ENCODE measurements around the gene MGST2.

DNA sequence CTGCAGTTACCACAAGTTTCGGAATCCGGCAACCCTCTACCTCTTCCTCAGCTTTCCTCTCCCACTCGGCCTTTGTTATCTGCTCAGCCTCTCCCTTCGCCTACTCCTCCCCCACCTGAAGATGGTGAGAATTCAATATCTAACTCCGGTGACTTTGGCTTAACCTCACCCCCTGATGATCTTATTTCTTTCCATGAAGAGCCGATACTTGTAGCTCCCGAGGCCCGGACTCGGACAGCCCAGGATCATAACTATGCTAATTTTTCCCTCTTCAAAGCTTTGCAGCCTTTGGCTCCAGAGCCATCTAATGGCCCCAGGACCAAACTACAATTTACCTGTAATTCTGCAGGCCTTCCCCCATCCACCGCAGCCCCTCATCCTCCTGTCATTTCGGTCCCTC is 32.0 kb upstream of the MGST2 start:
- TF ChIP-seq, protein P1, sequence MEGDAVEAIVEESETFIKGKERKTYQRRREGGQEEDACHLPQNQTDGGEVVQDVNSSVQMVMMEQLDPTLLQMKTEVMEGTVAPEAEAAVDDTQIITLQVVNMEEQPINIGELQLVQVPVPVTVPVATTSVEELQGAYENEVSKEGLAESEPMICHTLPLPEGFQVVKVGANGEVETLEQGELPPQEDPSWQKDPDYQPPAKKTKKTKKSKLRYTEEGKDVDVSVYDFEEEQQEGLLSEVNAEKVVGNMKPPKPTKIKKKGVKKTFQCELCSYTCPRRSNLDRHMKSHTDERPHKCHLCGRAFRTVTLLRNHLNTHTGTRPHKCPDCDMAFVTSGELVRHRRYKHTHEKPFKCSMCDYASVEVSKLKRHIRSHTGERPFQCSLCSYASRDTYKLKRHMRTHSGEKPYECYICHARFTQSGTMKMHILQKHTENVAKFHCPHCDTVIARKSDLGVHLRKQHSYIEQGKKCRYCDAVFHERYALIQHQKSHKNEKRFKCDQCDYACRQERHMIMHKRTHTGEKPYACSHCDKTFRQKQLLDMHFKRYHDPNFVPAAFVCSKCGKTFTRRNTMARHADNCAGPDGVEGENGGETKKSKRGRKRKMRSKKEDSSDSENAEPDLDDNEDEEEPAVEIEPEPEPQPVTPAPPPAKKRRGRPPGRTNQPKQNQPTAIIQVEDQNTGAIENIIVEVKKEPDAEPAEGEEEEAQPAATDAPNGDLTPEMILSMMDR (IDR thresholded peaks at IDR 0.05) = peak; percentile 24 to 77 (median 69)
- TF ChIP-seq POLR2A (IDR thresholded peaks at IDR 0.05) = peak in 1 of 3 donors; percentile 16

Measured in body of pancreas (tissue), 4 donors.